ENCODE results near the gene HPRT1.
A peak's percentile ranks its signal among the peaks of the same experiment; 100 is the strongest.

HPRT1 gene

DNA sequence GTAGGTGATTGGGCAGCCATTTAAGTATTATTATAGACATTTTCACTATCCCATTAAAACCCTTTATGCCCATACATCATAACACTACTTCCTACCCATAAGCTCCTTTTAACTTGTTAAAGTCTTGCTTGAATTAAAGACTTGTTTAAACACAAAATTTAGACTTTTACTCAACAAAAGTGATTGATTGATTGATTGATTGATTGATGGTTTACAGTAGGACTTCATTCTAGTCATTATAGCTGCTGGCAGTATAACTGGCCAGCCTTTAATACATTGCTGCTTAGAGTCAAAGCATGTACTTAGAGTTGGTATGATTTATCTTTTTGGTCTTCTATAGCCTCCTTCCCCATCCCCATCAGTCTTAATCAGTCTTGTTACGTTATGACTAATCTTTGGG, 16.3 kb downstream of the HPRT1 start:
- TF ChIP-seq, protein P1, sequence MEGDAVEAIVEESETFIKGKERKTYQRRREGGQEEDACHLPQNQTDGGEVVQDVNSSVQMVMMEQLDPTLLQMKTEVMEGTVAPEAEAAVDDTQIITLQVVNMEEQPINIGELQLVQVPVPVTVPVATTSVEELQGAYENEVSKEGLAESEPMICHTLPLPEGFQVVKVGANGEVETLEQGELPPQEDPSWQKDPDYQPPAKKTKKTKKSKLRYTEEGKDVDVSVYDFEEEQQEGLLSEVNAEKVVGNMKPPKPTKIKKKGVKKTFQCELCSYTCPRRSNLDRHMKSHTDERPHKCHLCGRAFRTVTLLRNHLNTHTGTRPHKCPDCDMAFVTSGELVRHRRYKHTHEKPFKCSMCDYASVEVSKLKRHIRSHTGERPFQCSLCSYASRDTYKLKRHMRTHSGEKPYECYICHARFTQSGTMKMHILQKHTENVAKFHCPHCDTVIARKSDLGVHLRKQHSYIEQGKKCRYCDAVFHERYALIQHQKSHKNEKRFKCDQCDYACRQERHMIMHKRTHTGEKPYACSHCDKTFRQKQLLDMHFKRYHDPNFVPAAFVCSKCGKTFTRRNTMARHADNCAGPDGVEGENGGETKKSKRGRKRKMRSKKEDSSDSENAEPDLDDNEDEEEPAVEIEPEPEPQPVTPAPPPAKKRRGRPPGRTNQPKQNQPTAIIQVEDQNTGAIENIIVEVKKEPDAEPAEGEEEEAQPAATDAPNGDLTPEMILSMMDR (IDR thresholded peaks at IDR 0.05; ENCODE audit: insufficient read depth, low read length, poor library complexity, severe bottlenecking), result no peak
- no peak overlapping the region for H3K4me3 ChIP-seq (replicated peaks; ENCODE audit: low read depth, low read length)
- H3K27me3 ChIP-seq (replicated peaks; ENCODE audit: control insufficient read depth, insufficient read depth, low read length), result no peaks in the 10 kb centered on the region
- DNase-seq (ENCODE audit: extremely low read depth, insufficient read length), result no peak
- no peaks in the 10 kb centered on the region for H3K36me3 ChIP-seq (ENCODE audit: control insufficient read depth, insufficient read depth, low read length)

GRCh38 chrX:134478374-134478773, 18.4 kb downstream of the HPRT1 start:
- no peaks in the 10 kb centered on the region for H3K27me3 ChIP-seq (replicated peaks; ENCODE audit: control insufficient read depth, insufficient read depth, low read length)
- no peaks in the 10 kb centered on the region for H3K36me3 ChIP-seq (ENCODE audit: control insufficient read depth, insufficient read depth, low read length)
- no peak for DNase-seq (ENCODE audit: extremely low read depth, insufficient read length)
- TF ChIP-seq, protein P1 (IDR thresholded peaks at IDR 0.05; ENCODE audit: insufficient read depth, low read length, poor library complexity, severe bottlenecking), result no peak
- H3K4me3 ChIP-seq (replicated peaks; ENCODE audit: low read depth, low read length), result no peak overlapping the region

DNA sequence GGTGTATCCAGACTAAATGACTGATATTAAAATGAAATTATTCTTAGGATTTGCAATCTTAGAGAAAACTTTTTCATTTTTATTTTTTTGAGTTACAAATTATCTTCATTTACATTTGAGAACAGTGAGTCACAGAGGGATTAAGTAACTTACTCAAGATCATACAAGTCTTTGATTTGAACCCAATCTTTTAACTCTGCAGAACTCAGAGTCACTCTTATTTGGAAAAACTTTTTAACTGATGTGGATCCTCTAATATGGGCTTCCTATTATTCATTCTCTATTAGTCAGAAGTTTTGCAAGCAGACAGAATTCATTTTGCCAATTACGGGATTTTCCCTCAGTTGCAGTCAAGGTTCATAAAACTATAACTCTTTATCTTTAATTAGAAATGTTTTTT, 20.1 kb downstream of the HPRT1 start:
- DNase-seq (ENCODE audit: extremely low read depth, insufficient read length), result no peak

DNA sequence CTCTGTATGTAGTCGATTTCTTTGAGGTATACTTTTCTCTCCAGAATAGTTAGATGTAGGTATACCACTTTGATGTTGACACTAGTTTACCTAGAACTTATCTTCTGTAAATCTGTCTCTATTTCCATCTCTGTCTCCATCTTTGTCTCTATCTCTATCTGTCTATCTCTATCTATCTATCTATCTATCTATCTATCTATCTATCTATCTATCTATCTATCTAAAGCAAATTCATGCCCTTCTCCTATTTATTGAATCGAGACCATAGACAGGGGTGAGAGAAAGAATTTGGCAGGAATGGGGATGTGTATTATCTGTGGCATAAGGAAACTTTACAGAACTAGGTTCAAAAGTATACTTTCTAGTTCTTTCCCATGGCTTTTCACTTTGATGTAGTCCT, 21.4 kb downstream of the HPRT1 start:
- no peak overlapping the region for H3K4me3 ChIP-seq (replicated peaks; ENCODE audit: low read depth, low read length)
- no peaks in the 10 kb centered on the region for H3K36me3 ChIP-seq (ENCODE audit: control insufficient read depth, insufficient read depth, low read length)
- no peak for DNase-seq (ENCODE audit: extremely low read depth, insufficient read length)
- TF ChIP-seq, protein P1 (IDR thresholded peaks at IDR 0.05; ENCODE audit: insufficient read depth, low read length, poor library complexity, severe bottlenecking), result no peak
- H3K27me3 ChIP-seq (replicated peaks; ENCODE audit: control insufficient read depth, insufficient read depth, low read length), result no peaks in the 10 kb centered on the region

More for the DNA sequence above, 20.1 kb downstream of the HPRT1 start:
- TF ChIP-seq, protein P1 (IDR thresholded peaks at IDR 0.05; ENCODE audit: insufficient read depth, low read length, poor library complexity, severe bottlenecking), result no peak
- Histone ChIP-seq H3K4me3 (replicated peaks; ENCODE audit: low read depth, low read length) (no peak overlapping the region), H3K36me3 (ENCODE audit: control insufficient read depth, insufficient read depth, low read length) (no peaks in the 10 kb centered on the region), H3K27me3 (replicated peaks; ENCODE audit: control insufficient read depth, insufficient read depth, low read length) (no peaks in the 10 kb centered on the region)

- Histone ChIP-seq H3K36me3 (ENCODE audit: control insufficient read depth, insufficient read depth, low read length) (no peaks in the 10 kb centered on the region), H3K27me3 (replicated peaks; ENCODE audit: control insufficient read depth, insufficient read depth, low read length) (no peaks in the 10 kb centered on the region), H3K4me3 (replicated peaks; ENCODE audit: low read depth, low read length) (no peak overlapping the region)
- no peak for DNase-seq (ENCODE audit: extremely low read depth, insufficient read length)
- TF ChIP-seq, protein P1 (IDR thresholded peaks at IDR 0.05; ENCODE audit: insufficient read depth, low read length, poor library complexity, severe bottlenecking), result no peak
Measured at GRCh38 chrX:134482371-134482770, 22.4 kb downstream of the HPRT1 start.

DNA sequence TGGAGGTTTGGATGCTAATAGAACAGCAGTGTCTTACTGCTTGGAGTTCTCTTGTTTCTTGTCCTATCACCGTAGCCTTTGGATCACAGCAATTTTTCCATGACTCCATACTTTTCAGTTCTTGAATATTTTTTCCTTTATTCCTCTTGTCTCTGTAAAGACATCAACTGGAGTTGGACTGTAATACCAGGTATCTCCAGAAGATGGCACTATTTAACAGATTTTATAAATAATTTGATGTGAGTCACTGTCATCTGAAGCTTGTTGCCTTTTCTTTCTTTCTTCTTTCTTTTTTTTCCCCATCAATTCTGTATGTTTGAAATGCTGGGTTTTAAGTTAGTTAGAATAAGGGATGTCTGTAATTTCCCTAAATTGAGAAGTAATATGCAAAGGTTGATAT, 24.1 kb downstream of the HPRT1 start:
- TF ChIP-seq, protein P1 (IDR thresholded peaks at IDR 0.05; ENCODE audit: insufficient read depth, low read length, poor library complexity, severe bottlenecking), result peak; percentile 47
- H3K27me3 ChIP-seq (replicated peaks; ENCODE audit: control insufficient read depth, insufficient read depth, low read length), result no peaks in the 10 kb centered on the region
- H3K36me3 ChIP-seq (ENCODE audit: control insufficient read depth, insufficient read depth, low read length), result no peaks in the 10 kb centered on the region
- DNase-seq (ENCODE audit: extremely low read depth, insufficient read length), result peak; percentile 30
- H3K4me3 ChIP-seq (replicated peaks; ENCODE audit: low read depth, low read length), result no peak overlapping the region
